HG03066 (cell line): ENCODE measurements around the gene SCN8A.

Experiments used
- ATAC-seq: cut with Tn5 transposase; IDR thresholded peaks from one replicate; pipeline ENCODE4 v1.9.1; 2021; ENCODE audit warnings: low read depth; ENCODE audit not compliant: unreplicated experiment

The SCN8A gene

DNA sequence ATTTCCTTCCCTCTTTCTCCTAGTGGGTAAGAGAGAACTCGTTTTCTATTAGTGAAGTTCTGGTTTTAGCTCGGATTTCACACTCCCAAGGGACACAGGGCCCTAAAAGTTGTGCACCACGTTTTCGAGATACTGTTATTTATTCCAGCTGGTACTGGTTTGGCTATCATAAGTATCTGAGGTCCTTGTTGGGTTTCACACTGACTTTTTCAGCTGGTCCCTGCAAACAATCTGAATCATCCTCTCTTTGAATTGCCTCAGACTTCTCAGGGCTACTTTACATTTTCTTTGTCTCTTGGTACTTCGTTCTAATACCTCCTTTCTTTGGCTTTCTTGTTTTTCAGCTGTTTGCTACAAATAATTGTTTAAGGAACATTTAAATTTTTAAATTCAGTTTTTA lies 75.7 kb downstream of the SCN8A start:
- no peak for ATAC-seq

GRCh38 chr12:51667269-51667668 lies 76.2 kb downstream of the SCN8A start:
- no peak for ATAC-seq

- no peak for ATAC-seq
Measured at GRCh38 chr12:51669271-51669670, 78.2 kb downstream of the SCN8A start.

DNA sequence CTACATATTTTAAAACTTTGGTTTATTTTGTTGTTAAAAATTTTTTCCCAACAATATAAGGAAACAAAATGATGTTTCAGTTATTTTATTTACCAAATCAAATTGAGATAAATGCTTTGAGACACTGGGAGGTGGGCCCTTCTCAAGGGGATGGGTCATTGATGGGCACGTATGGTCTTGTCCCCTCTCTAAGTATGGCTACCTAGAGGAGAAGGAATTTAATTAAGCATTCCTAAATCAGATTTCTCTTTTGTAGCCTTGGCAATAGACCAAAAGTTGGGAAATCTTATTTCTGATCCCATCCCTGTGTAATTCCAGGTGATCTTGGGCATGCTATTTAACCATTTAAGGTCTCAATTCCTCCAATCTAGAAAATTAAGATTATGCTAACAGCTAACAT lies 79.0 kb downstream of the SCN8A start:
- no peak for ATAC-seq

DNA sequence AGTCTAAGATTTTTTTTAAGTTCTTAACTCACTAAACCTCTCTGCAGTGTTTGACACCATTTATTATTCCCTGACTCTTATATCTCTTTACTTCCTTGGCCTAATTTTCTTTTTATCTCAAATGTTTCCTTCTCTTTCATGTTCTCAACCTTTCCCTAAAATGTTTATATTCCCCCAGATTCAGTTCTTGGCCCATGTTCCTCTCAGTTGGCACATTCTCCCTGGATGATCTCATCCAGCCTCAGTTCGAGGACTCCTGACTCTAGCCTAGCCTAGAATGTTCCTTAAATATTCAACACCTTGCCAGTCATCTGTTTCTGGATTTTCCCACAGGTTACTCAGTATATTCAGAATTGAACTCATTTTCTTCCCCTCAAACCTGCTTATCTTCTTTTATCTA lies 81.3 kb downstream of the SCN8A start:
- no peak for ATAC-seq

DNA sequence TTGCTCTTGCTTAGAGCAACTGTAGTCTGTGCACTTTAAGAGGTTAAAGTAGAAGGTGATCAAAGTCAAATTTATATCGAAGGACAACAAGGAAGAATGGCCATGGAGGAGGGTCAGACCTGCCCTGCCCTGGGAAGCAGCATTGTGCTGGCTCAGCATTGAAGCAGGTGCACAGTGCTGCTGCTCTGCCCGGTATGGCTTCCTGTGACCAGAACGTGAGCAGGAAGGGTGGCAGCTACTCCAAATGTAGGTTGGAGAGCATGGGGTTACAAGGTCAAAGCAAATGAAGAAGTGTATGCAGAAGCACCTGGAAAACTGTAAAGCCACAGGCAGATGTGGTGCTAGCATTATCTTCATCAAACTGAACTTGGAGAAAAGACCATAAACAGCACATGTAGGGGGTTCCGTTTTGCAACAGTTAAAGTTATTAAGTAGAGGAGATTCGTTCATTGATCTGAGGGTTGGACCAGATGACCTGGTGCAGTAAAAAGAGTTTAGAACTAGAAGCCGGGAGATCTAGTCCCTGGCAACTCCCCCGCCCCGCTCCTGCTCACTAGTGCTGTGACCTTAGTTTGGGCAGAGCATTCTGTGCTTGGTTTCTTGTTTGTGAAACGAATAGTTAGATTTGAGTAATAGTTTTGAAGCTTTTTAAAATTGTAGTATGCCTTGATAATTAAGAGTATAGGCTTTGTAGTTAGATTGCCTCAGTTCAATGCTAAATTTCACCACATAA lies 84.2 kb downstream of the SCN8A start:
- no peak for ATAC-seq

GRCh38 chr12:51676875-51677274 lies 85.8 kb downstream of the SCN8A start:
- ATAC-seq, result no peak

DNA sequence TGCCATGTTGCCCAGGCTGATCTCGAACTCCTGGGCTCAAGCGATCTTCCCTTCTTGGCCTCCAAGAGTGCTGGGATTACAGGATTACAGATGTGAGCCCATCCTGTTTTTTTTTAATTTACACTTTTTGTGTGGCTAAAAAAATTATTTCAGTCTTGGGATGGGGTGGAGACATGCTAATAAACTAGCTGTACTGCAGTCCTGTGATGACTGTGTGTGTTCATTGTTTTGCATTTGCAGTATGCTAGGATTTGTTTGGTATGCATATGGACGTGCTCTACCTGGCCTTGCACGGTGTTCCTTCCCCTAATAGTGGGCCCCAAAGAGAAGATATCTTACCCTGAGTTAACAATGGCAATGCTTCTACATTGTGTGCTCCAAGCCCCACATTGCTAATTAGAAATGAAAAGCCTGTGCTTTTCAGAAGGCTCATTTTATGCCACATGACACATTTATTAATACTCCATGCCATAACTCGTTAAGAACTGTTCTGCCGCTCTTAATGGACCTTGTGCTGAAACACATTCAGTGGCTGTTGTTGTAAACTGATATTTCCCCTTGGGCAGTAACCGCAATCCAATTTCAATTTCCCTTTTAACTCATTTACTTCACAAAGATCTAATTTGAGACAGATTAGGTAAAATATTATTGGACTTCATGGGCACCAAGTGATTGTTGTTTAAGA lies 86.4 kb downstream of the SCN8A start:
- no peak for ATAC-seq

DNA sequence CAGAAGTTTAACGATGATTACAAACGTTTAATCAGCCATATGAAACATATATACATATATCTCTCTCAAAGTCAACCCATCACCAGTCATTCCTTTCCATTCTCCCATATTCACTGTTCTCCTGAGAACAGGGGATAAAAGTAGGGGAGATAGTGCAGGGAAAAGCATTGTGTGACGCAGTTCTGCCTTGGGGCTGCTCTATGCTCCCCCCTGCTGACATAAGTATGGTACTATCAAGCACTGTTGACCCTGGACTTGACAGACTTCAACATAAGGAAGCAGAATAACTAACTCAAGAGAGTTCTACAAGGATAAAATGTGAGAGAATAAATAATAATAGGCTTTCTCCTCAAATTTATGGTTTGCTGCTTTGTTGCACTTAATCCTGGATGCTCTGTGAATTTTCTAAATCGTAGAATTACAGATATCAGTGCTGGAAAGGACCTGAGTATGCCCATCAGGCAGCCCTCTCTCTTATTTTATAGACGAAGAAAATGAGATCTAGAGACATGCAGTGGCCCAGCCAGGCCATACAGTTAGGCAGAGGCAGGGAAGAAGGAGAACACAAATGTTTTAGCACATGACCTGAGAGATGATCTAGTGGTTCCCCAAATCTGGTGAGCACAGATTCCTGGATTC lies 87.2 kb downstream of the SCN8A start:
- no peak for ATAC-seq

GRCh38 chr12:51682981-51683380 lies 91.9 kb downstream of the SCN8A start:
- no peak for ATAC-seq

- ATAC-seq, result no peak
Measured at GRCh38 chr12:51683763-51684357, 92.8 kb downstream of the SCN8A start.

GRCh38 chr12:51686727-51687126 lies 95.7 kb downstream of the SCN8A start:
- no peak for ATAC-seq

- no peak for ATAC-seq
Measured at GRCh38 chr12:51687177-51687576, 96.1 kb downstream of the SCN8A start.

DNA sequence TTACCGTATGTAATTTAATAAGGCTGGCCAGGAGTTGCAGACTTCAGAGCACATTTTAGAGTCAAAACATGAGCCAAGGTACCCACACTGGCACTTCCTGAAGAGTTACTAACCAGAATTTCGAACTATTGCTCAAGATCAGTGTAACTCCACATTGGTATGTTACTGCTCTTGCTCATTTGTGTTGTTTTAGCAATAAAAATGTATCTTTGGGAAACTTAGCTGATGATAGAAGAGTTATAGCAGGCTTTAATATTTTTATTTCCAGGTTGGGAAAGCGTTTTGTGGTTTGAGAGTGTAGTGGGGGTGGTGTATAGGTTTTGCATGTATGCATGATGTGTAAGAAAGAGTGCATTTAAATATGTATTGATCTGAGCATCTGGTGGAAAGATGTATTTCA lies 96.6 kb downstream of the SCN8A start:
- ATAC-seq, result no peak

GRCh38 chr12:51689983-51690382 lies 99.0 kb downstream of the SCN8A start:
- no peak for ATAC-seq

DNA sequence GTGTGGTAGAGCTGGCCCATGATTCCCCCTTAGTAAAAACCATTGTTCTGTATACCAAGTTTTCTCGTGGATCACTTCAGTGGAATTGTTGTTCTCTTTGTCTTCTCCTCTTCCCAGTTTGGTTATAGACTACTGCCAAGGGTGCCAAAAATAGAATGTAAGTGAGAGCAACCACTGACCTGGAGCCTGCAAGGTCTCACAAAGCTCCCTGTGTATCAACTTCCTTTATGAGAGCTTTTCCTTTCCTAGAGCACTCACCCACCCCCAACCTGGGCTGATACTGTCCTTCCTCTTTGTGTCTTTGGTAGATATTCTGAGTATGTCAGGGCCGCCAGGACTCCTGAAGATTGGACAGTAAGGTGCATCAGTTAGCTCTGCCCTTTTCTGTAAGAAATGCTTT lies 101.0 kb downstream of the SCN8A start:
- ATAC-seq, result no peak

GRCh38 chr12:51693569-51693968 lies 102.5 kb downstream of the SCN8A start:
- ATAC-seq, result no peak

GRCh38 chr12:51694146-51694545 lies 103.1 kb downstream of the SCN8A start:
- ATAC-seq, result no peak

DNA sequence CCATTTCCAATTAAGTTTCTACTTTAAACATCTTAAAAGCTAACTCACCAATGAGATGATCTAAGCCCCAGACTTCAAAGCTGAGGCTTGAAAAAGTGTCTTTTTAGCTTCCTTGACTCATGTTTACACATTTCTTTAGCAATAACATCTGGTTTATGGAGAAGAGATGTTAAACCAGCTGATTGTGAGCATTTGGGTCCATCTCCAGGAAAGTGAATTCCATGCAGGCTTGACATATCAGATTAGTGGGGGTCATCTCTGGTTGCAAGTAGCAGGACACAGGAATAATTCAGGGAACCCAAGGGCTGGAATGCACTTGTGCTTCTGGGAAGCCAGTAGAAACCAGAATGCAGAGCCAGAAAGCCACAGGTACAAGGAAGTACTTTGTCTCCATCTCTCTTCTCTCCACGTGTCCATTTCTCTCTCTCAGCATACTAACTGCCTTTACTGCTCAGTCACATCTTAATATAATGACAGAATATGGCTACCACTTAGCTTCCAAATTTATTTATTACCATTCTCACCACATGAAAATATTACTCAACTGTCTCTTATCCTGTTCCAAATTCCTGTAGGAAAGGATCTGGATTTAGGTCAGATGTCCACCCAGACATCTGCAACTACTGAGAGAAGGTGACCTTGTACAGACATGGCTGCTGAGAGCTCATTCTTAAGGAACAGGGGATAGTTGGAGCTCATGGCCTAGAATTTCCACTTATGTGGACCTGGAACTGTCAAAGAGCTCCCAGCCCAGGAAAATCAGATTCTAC lies 104.4 kb downstream of the SCN8A start:
- ATAC-seq, result no peak

DNA sequence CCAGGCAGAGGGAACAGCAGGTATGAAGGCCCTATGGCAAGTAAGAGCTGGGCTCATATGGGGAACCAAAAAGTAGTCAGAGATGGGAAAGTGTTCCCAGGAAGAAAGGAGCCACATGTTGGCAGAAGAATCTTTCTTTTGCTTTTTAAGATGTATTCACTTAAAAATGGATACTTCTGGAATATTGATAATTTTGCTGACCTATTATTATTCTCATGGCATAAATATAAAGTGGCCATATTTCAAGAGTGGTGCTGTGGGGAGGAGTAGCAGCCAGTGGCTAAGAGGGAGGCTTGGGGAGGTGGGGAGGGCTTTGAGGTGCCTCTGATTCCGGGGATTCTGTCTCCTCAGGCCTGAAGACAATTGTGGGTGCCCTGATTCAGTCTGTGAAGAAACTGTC lies 108.2 kb downstream of the SCN8A start:
- no peak for ATAC-seq

- no peak for ATAC-seq
Measured at GRCh38 chr12:51700887-51701286, 109.9 kb downstream of the SCN8A start.
